Esophagus squamous epithelium (tissue), 5 donors: ENCODE measurements around the gene PRKN. TPM values are rescaled to one million over a fixed set of nuclear protein-coding genes. Genes with fewer than 3 reads are reported as not detected.

ENCODE experiments used
- DNase-seq: peaks from one replicate; lab custom pipeline; 2025; lab: John Stamatoyannopoulos, UW
- H3K27ac ChIP-seq, 4 donors: fragments of 200-600 bp; sonication (generic); one replicate each; pipeline ENCODE4 v1.5.1; 2016 to 2019; ENCODE audit warnings: mild to moderate bottlenecking in 1 of 4
- H3K27me3 ChIP-seq, 4 donors: fragments of 200-600 bp; sonication (generic); 1 replicate in 3 of 4; 2 replicates in 1 of 4; pipeline versions ENCODE4 v1.5.1 to v1.6.0; 2017 to 2021; ENCODE audit warnings: antibody characterized with exemption in 1 of 4
- H3K36me3 ChIP-seq, 3 donors: fragments of 200-600 bp; sonication (generic); one replicate each; pipeline ENCODE4 v1.5.1; 2016 to 2019
- H3K4me1 ChIP-seq, 3 donors: fragments of 200-600 bp; sonication (generic); one replicate each; pipeline ENCODE4 v1.5.1; 2017 to 2019
- H3K4me3 ChIP-seq, 4 donors: fragments of 200-600 bp; sonication (generic); 1 replicate in 3 of 4; 2 replicates in 1 of 4; pipeline ENCODE4 v1.5.1; 2016 to 2019; ENCODE audit warnings: mild to moderate bottlenecking in 2 of 4, moderate library complexity in 1 of 4
- H3K9me3 ChIP-seq, 3 donors: fragments of 200-600 bp; sonication (generic); one replicate each; pipeline ENCODE4 v1.5.1; 2016 to 2019
- POLR2A ChIP-seq, 4 donors: fragments of 450-650 bp; IDR thresholded peaks; one replicate each; pipeline ENCODE4 v1.6.1; 2017; ENCODE audit warnings: antibody characterized with exemption in 4 of 4, mild to moderate bottlenecking in 4 of 4, moderate library complexity in 3 of 4
- WGBS, 2 donors: methylation state at CpG; one replicate each; pipeline ENCODE4 v1.1.5; 2018; 5-methylcytosine and 5-hydroxymethylcytosine counted together
- intact Hi-C: fragments of 100-400 bp; cut with DNase I; formaldehyde crosslinking; loops from one replicate; pipeline ENCODE4 v1.15.0; 2022
- total RNA-seq, 4 donors: library from RNA; depleted of rRNA; stranded (reverse); fragments of >200 nt; gene quantifications; one replicate each; pipeline ENCODE4 v1.1.0, GENCODE V29; 2016
- TF ChIP-seq, protein P1 (sequence below), 6 experiments: fragments of 450-650 bp in 4 of 6; fragments of 200-600 bp in 2 of 6; sonication (generic) in 2 of 6; IDR thresholded peaks; one replicate each; pipeline ENCODE4 v1.5.1; 2016 to 2019; ENCODE audit warnings: antibody characterized with exemption in 6 of 6, mild to moderate bottlenecking in 4 of 6, moderate library complexity in 4 of 6
- donor health status: DM: yes; HTN: yes; CAD: no.

Gene PRKN
- total RNA-seq, 4 donors from 2014 or later, result 0.70 to 5.5 (median 2.2) TPM

DNA sequence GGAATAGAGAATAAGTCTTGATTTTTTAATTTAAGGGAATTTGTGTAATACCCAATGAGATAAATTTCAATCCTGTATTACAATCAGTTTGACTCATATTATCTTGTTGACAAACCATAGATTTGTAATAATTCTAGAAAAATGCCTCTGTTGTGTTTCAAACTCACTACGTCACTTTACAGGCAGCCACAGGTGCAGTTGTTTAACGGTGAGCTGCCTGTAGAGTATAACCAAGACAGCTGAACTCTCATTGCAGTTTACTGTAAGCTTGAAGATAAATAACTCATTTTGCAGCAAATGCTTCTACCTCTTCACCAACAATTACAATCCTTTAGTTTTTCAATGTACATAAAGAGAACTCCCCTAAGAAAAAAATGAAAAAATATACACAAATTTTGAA lies 114.3 kb downstream of the PRKN start:
- WGBS, 2 donors, result 83 to 91% methylated on average over 2 of the region's 2 CpGs

DNA sequence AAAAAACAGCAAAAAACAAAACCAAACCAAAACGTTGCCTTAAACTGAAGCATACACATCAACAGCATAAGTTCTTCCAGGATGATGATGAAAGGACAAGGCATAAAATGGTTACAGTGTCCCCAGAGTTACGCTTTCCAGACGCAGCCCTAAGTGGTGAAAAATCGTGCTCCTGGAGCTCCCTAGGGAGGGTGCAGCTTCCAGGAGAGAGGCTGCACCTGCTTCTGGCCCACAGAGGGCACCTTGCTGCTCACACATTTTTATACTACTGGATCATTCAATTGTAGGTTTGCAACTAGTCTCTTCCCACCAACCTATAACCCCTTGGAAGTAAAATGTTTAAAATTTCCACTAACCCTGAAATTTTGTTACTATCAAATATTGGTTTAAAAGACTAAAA lies 115.0 kb downstream of the PRKN start:
- Histone ChIP-seq H3K9me3 (no peaks in the 10 kb centered on the region), H3K4me3 (no peak overlapping the region), H3K4me1 (peaks cover 0 to 10% (median 0%) of the 10 kb centered on the region in 3 donors), H3K27me3 (no peaks in the 10 kb centered on the region), H3K27ac (no peak overlapping the region), H3K36me3 (no peaks in the 10 kb centered on the region)
- TF ChIP-seq, protein P1, sequence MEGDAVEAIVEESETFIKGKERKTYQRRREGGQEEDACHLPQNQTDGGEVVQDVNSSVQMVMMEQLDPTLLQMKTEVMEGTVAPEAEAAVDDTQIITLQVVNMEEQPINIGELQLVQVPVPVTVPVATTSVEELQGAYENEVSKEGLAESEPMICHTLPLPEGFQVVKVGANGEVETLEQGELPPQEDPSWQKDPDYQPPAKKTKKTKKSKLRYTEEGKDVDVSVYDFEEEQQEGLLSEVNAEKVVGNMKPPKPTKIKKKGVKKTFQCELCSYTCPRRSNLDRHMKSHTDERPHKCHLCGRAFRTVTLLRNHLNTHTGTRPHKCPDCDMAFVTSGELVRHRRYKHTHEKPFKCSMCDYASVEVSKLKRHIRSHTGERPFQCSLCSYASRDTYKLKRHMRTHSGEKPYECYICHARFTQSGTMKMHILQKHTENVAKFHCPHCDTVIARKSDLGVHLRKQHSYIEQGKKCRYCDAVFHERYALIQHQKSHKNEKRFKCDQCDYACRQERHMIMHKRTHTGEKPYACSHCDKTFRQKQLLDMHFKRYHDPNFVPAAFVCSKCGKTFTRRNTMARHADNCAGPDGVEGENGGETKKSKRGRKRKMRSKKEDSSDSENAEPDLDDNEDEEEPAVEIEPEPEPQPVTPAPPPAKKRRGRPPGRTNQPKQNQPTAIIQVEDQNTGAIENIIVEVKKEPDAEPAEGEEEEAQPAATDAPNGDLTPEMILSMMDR (IDR thresholded peaks at IDR 0.05), result no peak
- no peak for TF ChIP-seq POLR2A (IDR thresholded peaks at IDR 0.05)
- WGBS, 2 donors, result 69 to 72% methylated on average over 4 of the region's 4 CpGs
- DNase-seq, result no peak
- intact Hi-C loops, result no loop called here

More for the DNA sequence above, 114.3 kb downstream of the PRKN start:
- intact Hi-C loops, result no loop called here
- H3K27me3 ChIP-seq, result no peaks in the 10 kb centered on the region
- no peak overlapping the region for H3K27ac ChIP-seq
- DNase-seq, result no peak
- H3K4me3 ChIP-seq, result no peak overlapping the region
- H3K36me3 ChIP-seq, result no peaks in the 10 kb centered on the region
- H3K4me1 ChIP-seq, result peaks cover 0 to 12% (median 0%) of the 10 kb centered on the region in 3 donors
- H3K9me3 ChIP-seq, result no peaks in the 10 kb centered on the region
- TF ChIP-seq POLR2A (IDR thresholded peaks at IDR 0.05), result no peak
- TF ChIP-seq, protein P1 (IDR thresholded peaks at IDR 0.05), result no peak

DNA sequence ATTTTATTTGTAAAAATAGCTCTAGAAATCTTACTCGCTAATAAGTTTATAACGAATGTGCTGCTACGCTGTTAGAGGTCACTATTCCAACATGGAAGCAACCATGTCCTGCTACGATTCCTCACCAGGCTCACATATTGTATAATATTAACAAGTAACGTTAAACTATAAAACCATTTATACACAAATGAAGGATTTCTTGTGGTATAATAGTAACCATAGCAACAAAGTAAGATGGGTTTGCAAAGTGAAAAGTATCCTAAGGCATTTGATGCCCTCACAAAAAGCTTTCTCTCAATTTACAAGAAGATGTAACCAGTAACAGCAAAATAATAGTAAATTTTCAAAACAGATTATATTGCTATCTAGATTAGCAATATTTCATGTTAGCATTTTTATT lies 117.2 kb downstream of the PRKN start:
- no peak for TF ChIP-seq POLR2A (IDR thresholded peaks at IDR 0.05)
- TF ChIP-seq, protein P1 (IDR thresholded peaks at IDR 0.05), result no peak
- WGBS, 2 donors, result 88 to 95% methylated on average over 5 of the region's 5 CpGs
- Histone ChIP-seq H3K36me3 (no peaks in the 10 kb centered on the region), H3K27me3 (no peaks in the 10 kb centered on the region), H3K4me1 (peaks cover 0 to 6% (median 0%) of the 10 kb centered on the region in 3 donors), H3K4me3 (no peak overlapping the region), H3K9me3 (no peaks in the 10 kb centered on the region), H3K27ac (no peak overlapping the region)
- intact Hi-C loops, result no loop called here
- no peak for DNase-seq

DNA sequence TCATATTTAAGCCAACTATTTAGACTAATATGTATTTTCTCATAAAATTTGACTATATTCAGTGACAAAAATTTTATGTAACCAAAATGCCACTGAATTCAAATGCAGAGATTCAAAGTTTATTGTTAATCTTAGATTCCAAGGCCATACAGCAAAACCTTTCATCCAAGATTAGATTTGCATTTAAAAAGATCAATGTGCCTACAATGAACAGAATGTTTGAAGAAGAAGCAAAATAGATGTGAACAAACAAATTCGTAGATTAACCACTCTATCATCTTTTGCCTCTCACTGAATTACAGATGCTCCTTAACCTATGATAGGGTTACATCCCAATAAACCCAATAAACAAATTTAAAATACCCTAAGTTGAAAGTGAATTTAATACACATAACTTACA lies 121.7 kb downstream of the PRKN start:
- H3K36me3 ChIP-seq, result no peaks in the 10 kb centered on the region
- no peaks in the 10 kb centered on the region for H3K4me1 ChIP-seq
- no peaks in the 10 kb centered on the region for H3K9me3 ChIP-seq
- no peak overlapping the region for H3K4me3 ChIP-seq
- DNase-seq, result no peak
- no peak for TF ChIP-seq POLR2A (IDR thresholded peaks at IDR 0.05)
- TF ChIP-seq, protein P1 (IDR thresholded peaks at IDR 0.05), result no peak
- WGBS, 2 donors, result 73 to 76% methylated on average over 1 of the region's 1 CpG
- intact Hi-C loops, result no loop called here
- no peak overlapping the region for H3K27ac ChIP-seq
- H3K27me3 ChIP-seq, result no peaks in the 10 kb centered on the region

GRCh38 chr6:162603231-162604015 lies 124.1 kb downstream of the PRKN start:
- Histone ChIP-seq H3K36me3 (no peaks in the 10 kb centered on the region), H3K4me1 (no peaks in the 10 kb centered on the region), H3K27me3 (no peaks in the 10 kb centered on the region), H3K9me3 (no peaks in the 10 kb centered on the region), H3K27ac (no peak overlapping the region), H3K4me3 (no peak overlapping the region)
- no peak for TF ChIP-seq POLR2A (IDR thresholded peaks at IDR 0.05)
- TF ChIP-seq, protein P1 (IDR thresholded peaks at IDR 0.05), result no peak
- 82 to 92% methylated on average over 13 of the region's 13 CpGs for WGBS, 2 donors
- DNase-seq, result no peak
- intact Hi-C loops, result no loop called here
